Measurements from ENCODE around the gene DGKQ. TPM values are rescaled to one million over a fixed set of nuclear protein-coding genes. Genes with fewer than 3 reads are reported as not detected.

The DGKQ gene
- total RNA-seq, 1 experiment from 2014 or later, result 12.2 TPM

DNA sequence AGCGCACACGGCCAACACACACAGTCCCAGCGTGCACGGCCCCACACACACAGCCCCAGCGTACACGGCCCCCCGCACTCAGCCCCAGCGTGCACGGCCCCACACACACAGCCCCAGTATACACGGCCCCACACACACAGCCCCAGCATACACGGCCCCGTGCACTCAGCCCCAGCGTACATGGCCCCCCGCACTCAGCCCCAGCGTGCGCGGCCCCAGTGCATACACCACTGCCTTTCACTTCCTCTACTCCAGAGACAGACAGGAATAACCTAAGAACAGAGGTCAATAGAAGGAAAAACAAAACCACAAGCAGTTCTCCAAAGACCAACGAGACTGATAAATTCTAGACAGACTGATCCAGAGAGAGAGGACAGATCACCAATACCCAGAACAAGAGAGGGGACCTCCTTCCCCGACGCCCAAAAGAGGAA, 58.3 kb downstream of the DGKQ start:
- DNase-seq (ENCODE audit: low read depth, low spot score) (no peak), ATAC-seq (no peak)
- Histone ChIP-seq H3K27me3 (ENCODE audit: control insufficient read depth, insufficient read depth, low read length) (no peaks in the 10 kb centered on the region), H3K36me3 (ENCODE audit: control insufficient read depth, insufficient read depth, low read length) (0 out of 2 replicates have a peak, but pooled peaks cover 2% of the 10 kb centered on the region), H3K9me3 (ENCODE audit: control insufficient read depth, insufficient read depth, low read depth, low read length) (no peaks in the 10 kb centered on the region), H3K27ac (ENCODE audit: low read length) (no peak overlapping the region), H3K4me1 (ENCODE audit: control insufficient read depth, insufficient read depth, low read length) (no peaks in the 10 kb centered on the region), H3K4me3 (ENCODE audit: low read depth in 2 of 2, low read length in 2 of 2) (no peak overlapping the region)
- POLR2A ChIA-PET, result no interaction called here
- TF ChIP-seq, protein P1, sequence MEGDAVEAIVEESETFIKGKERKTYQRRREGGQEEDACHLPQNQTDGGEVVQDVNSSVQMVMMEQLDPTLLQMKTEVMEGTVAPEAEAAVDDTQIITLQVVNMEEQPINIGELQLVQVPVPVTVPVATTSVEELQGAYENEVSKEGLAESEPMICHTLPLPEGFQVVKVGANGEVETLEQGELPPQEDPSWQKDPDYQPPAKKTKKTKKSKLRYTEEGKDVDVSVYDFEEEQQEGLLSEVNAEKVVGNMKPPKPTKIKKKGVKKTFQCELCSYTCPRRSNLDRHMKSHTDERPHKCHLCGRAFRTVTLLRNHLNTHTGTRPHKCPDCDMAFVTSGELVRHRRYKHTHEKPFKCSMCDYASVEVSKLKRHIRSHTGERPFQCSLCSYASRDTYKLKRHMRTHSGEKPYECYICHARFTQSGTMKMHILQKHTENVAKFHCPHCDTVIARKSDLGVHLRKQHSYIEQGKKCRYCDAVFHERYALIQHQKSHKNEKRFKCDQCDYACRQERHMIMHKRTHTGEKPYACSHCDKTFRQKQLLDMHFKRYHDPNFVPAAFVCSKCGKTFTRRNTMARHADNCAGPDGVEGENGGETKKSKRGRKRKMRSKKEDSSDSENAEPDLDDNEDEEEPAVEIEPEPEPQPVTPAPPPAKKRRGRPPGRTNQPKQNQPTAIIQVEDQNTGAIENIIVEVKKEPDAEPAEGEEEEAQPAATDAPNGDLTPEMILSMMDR (IDR thresholded peaks at IDR 0.05), result no peak
- TF ChIP-seq, protein P2, sequence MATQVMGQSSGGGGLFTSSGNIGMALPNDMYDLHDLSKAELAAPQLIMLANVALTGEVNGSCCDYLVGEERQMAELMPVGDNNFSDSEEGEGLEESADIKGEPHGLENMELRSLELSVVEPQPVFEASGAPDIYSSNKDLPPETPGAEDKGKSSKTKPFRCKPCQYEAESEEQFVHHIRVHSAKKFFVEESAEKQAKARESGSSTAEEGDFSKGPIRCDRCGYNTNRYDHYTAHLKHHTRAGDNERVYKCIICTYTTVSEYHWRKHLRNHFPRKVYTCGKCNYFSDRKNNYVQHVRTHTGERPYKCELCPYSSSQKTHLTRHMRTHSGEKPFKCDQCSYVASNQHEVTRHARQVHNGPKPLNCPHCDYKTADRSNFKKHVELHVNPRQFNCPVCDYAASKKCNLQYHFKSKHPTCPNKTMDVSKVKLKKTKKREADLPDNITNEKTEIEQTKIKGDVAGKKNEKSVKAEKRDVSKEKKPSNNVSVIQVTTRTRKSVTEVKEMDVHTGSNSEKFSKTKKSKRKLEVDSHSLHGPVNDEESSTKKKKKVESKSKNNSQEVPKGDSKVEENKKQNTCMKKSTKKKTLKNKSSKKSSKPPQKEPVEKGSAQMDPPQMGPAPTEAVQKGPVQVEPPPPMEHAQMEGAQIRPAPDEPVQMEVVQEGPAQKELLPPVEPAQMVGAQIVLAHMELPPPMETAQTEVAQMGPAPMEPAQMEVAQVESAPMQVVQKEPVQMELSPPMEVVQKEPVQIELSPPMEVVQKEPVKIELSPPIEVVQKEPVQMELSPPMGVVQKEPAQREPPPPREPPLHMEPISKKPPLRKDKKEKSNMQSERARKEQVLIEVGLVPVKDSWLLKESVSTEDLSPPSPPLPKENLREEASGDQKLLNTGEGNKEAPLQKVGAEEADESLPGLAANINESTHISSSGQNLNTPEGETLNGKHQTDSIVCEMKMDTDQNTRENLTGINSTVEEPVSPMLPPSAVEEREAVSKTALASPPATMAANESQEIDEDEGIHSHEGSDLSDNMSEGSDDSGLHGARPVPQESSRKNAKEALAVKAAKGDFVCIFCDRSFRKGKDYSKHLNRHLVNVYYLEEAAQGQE (IDR thresholded peaks at IDR 0.05; ENCODE audit: insufficient read depth in 1 of 2, low read depth in 2 of 2, low read length in 1 of 2), result no peak
- TF ChIP-seq SIN3A (IDR thresholded peaks at IDR 0.05; ENCODE audit: borderline replicate concordance, insufficient read depth, low read depth, low read length) (no peak), POLR2AphosphoS5 (IDR thresholded peaks at IDR 0.05; ENCODE audit: low read depth, low read length) (no peak), TCF7L2 (IDR thresholded peaks at IDR 0.05; ENCODE audit: low read depth, low read length) (no peak)
- CTCF ChIA-PET, result no interaction called here
- no TSS peak for BruUV-seq (replicated peaks)
- intact Hi-C loops (cut with micrococcal nuclease; ENCODE audit: unreplicated experiment) (no loop called here), in situ Hi-C loops (cut with HindIII; ENCODE audit: low pct_unique_long_range_greater_than_20kb, low sequenced_read_pairs) (no loop called here)

DNA sequence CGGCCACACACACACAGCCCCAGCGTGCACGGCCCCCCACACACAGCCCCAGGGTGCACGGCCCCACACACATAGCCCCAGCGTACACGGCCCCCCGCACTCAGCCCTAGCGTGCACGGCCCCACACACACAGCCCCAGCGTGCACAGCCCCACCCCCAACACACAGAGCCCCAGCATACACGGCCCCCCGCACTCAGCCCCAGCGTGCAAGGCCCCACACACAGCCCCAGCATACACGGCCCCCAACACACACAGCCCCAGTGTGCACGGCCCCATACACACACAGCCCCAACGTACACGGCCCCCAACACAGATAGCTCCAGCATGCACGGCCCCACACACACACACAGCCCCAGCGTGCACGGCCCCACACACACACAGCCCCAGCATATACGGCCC, 58.8 kb downstream of the DGKQ start:
- POLR2A ChIA-PET, result no interaction called here

More for the DNA sequence above, 58.8 kb downstream of the DGKQ start:
- BruUV-seq (replicated peaks), result no TSS peak
- TF ChIP-seq, protein P2 (IDR thresholded peaks at IDR 0.05; ENCODE audit: insufficient read depth in 1 of 2, low read depth in 2 of 2, low read length in 1 of 2), result no peak
- TF ChIP-seq POLR2AphosphoS5 (IDR thresholded peaks at IDR 0.05; ENCODE audit: low read depth, low read length) (no peak), TCF7L2 (IDR thresholded peaks at IDR 0.05; ENCODE audit: low read depth, low read length) (no peak), SIN3A (IDR thresholded peaks at IDR 0.05; ENCODE audit: borderline replicate concordance, insufficient read depth, low read depth, low read length) (no peak)
- TF ChIP-seq, protein P1 (IDR thresholded peaks at IDR 0.05), result no peak
- no peak for ATAC-seq
- CTCF ChIA-PET, result no interaction called here
- no peaks in the 10 kb centered on the region for H3K4me1 ChIP-seq (ENCODE audit: control insufficient read depth, insufficient read depth, low read length)
- no peak overlapping the region for H3K4me3 ChIP-seq (ENCODE audit: low read depth in 2 of 2, low read length in 2 of 2)
- H3K27me3 ChIP-seq (ENCODE audit: control insufficient read depth, insufficient read depth, low read length), result no peaks in the 10 kb centered on the region
- H3K36me3 ChIP-seq (ENCODE audit: control insufficient read depth, insufficient read depth, low read length), result 0 out of 2 replicates have a peak, but pooled peaks cover 2% of the 10 kb centered on the region
- no peak for DNase-seq (ENCODE audit: low read depth, low spot score)
- no peaks in the 10 kb centered on the region for H3K9me3 ChIP-seq (ENCODE audit: control insufficient read depth, insufficient read depth, low read depth, low read length)
- in situ Hi-C loops (cut with HindIII; ENCODE audit: low pct_unique_long_range_greater_than_20kb, low sequenced_read_pairs) (no loop called here), intact Hi-C loops (cut with micrococcal nuclease; ENCODE audit: unreplicated experiment) (no loop called here)
- no peak overlapping the region for H3K27ac ChIP-seq (ENCODE audit: low read length)
